Endothelial cell (in vitro differentiated cells): Measurements from ENCODE around the gene GAB1. TPM values are rescaled to one million over a fixed set of nuclear protein-coding genes. Genes with fewer than 3 reads are reported as not detected.
A peak's percentile ranks its signal among the peaks of the same experiment; 100 is the strongest.

Experiments
- DNase-seq: peaks from one replicate; pipeline ENCODE4 v3.0.0; 2021; ENCODE audit warnings: low spot score
- H3K27ac Mint-ChIP-seq: one replicate; pipeline ENCODE4 v1.8.0; 2021; ENCODE audit warnings: mixed read lengths, inconsistent platforms; ENCODE audit not compliant: unreplicated experiment
- H3K27me3 Mint-ChIP-seq: one replicate; pipeline ENCODE4 v1.8.0; 2021; ENCODE audit warnings: mild to moderate bottlenecking, moderate library complexity, mixed read lengths, inconsistent platforms; ENCODE audit not compliant: unreplicated experiment
- H3K36me3 Mint-ChIP-seq: one replicate; pipeline ENCODE4 v1.8.0; 2021; ENCODE audit warnings: mild to moderate bottlenecking, low read depth, mixed read lengths, inconsistent platforms; ENCODE audit not compliant: unreplicated experiment
- H3K4me1 Mint-ChIP-seq: one replicate; pipeline ENCODE4 v1.8.0; 2021; ENCODE audit warnings: mild to moderate bottlenecking, mixed read lengths, inconsistent platforms; ENCODE audit not compliant: unreplicated experiment
- H3K4me3 Mint-ChIP-seq: one replicate; pipeline ENCODE4 v1.8.0; 2021; ENCODE audit warnings: mild to moderate bottlenecking, mixed read lengths, inconsistent platforms; ENCODE audit not compliant: unreplicated experiment
- H3K9me3 Mint-ChIP-seq: one replicate; pipeline ENCODE4 v1.8.0; 2021; ENCODE audit warnings: mixed read lengths, inconsistent platforms; ENCODE audit not compliant: unreplicated experiment
- CTCF ChIP-seq: fragments of 200-600 bp; sonication (generic); IDR thresholded peaks from one replicate; pipeline ENCODE4 v1.5.0; 2021; ENCODE audit warnings: antibody characterized with exemption; ENCODE audit not compliant: unreplicated experiment
- total RNA-seq: library from RNA; stranded (reverse); fragmentation: NEBNext Ultra II Directional; extraction: Animal tissue kit (Norgen Biotek cat#: 25700); gene quantifications from one replicate; pipeline ENCODE4 v1.2.1, GENCODE V29; 2021; ENCODE audit not compliant: unreplicated experiment

GAB1 gene
- total RNA-seq, 1 donor from 2014 or later, result 51.8 TPM

GRCh38 chr4:143375326-143376073 is 38.8 kb downstream of the GAB1 start:
- Mint-ChIP-seq H3K9me3 (no peaks in the 10 kb centered on the region), H3K4me1 (peaks cover 30% of the 10 kb centered on the region), H3K27me3 (peaks cover 3% of the 10 kb centered on the region), H3K4me3 (no peak overlapping the region), H3K36me3 (no peaks in the 10 kb centered on the region), H3K27ac (no peak overlapping the region)
- DNase-seq, result peak; percentile 26
- no peak for TF ChIP-seq CTCF

DNA sequence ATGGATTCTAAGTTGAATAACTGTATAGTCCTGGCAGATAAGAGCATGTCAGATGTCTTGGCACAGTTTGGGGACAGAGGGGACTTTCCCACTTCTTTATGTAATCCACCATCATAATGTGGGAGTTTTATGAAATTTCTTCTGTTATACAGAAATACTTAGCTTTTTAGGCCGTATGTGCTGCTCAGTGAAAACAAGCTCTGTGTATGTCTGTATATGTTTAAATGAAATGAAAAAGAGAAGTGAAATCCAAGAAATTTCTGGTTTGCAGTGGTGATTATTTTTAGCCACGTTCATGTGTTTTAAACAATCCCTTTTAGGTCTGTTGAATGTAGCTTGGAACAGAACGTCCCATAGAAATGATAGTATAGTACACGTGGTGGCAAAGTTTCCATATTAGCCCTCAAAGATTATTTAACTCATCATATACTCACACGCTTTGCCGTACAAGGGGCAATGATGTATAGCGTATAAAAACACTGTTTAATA is 41.0 kb downstream of the GAB1 start:
- H3K36me3 Mint-ChIP-seq, result no peaks in the 10 kb centered on the region
- no peak for TF ChIP-seq CTCF
- H3K9me3 Mint-ChIP-seq, result no peaks in the 10 kb centered on the region
- no peak overlapping the region for H3K27ac Mint-ChIP-seq
- peaks cover 47% of the 10 kb centered on the region for H3K4me1 Mint-ChIP-seq
- peaks cover 4% of the 10 kb centered on the region for H3K27me3 Mint-ChIP-seq
- DNase-seq, result no peak
- no peak overlapping the region for H3K4me3 Mint-ChIP-seq

DNA sequence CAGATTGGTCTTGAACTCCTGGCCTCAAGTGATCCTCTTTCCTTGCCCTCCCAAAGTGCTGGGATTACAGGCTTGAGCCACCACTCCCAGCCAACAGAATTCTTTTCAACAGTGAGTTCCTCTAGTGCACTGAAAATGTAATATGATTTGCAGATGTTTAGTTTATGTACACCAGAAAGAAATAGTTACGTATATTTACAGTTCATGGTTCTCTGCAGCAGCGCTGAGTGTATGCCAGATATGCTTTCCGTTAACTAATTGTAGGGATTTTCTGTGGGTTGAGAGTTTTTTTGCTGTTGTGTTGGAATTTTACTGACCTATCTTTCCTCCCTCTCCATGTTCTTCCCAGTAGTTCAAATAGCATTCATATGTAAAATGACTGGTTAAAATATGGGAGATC is 44.0 kb downstream of the GAB1 start:
- no peak for DNase-seq
- Mint-ChIP-seq H3K4me1 (peaks cover 55% of the 10 kb centered on the region), H3K4me3 (no peak overlapping the region), H3K36me3 (no peaks in the 10 kb centered on the region), H3K27me3 (peaks cover 1% of the 10 kb centered on the region), H3K27ac (no peak overlapping the region), H3K9me3 (no peaks in the 10 kb centered on the region)
- no peak for TF ChIP-seq CTCF

DNA sequence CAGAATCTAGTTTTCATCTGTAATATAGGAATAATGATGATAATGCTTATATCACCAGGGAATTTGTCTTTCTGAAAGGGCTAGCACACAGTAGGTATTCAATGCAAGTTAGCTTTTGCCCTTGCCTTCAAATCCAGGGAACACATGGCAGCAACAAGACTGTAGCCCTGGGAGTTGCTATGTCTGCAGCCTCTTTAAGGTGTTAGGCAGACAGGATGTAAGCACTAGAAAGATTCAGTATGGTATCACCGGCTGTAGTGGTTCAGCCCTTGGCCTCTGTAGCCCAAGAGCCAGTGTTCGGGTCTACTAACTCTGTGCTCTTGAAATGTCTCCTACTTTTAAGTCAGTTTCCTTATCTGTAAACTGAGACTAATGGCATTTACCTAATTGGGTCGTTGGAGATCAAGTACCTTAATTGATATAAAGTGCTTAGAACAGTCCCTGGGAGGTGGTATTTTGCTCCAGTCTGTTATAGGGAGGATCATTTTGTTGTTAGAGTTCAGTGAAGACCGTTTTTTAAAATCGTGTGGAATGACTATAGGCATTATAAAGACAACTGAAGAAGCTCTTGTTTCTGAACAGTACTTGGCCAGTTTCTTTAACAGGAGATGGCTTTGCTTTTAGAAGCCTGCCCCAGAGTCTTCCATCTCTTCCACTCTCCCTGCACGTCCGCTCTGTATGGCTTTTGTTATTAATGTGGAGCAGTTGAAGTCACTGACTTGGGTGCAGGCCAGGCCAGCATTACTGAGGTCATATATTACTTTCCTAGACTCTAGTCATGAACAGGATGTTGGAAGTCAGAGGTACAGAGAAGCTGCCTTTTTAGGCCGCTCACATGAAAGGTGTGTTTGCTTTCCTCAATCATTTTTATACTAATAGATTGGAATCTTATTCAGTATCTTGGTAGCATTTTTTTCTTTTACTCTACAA is 44.8 kb downstream of the GAB1 start:
- H3K9me3 Mint-ChIP-seq, result no peaks in the 10 kb centered on the region
- DNase-seq, result no peak
- no peak for TF ChIP-seq CTCF
- H3K36me3 Mint-ChIP-seq, result no peaks in the 10 kb centered on the region
- peaks cover 1% of the 10 kb centered on the region for H3K27me3 Mint-ChIP-seq
- H3K4me1 Mint-ChIP-seq, result peaks cover 48% of the 10 kb centered on the region
- no peak overlapping the region for H3K27ac Mint-ChIP-seq
- no peak overlapping the region for H3K4me3 Mint-ChIP-seq
